B cell (primary cell): ENCODE data around the gene CLEC4M. TPM values are rescaled to one million over a fixed set of nuclear protein-coding genes. Genes with fewer than 3 reads are reported as not detected.
"Not testable (repeated sequence)": the region's sequence is repeated elsewhere in the genome, so short reads cannot be mapped to it uniquely, and the experiment has no call there.

ENCODE experiments used
- ATAC-seq: fragments of 200-7000 bp; cut with Tn5 transposase; one replicate; pipeline ENCODE4 v1.10.0; 2021; ENCODE audit warnings: low read depth, mild to moderate bottlenecking, moderate number of reproducible peaks, moderate library complexity
- CTCF ChIA-PET: fragments of 350-600 bp; sonication (Branson Sonifier 250); formaldehyde crosslinking; loops from one replicate; lab custom pipeline; 2021; ENCODE audit warnings: antibody characterized with exemption, inconsistent platforms; lab: Charles Lee
- POLR2A ChIA-PET: fragments of 350-600 bp; sonication (Branson Sonifier 250); formaldehyde crosslinking; loops from one replicate; lab custom pipeline; 2021; ENCODE audit warnings: antibody characterized with exemption; lab: Charles Lee
- DNase-seq: peaks from one replicate; pipeline ENCODE4 v3.0.0; 2013
- H2AFZ ChIP-seq: 2 replicates; pipeline ENCODE4 v1.6.1; 2012; ENCODE audit warnings: mild to moderate bottlenecking, low read depth, low read length; ENCODE audit not compliant: insufficient read depth, poor library complexity, severe bottlenecking
- H3K27ac ChIP-seq, 2 donors: 1 replicate in 1 of 2; 2 replicates in 1 of 2; pipeline ENCODE4 v1.5.1; 2012 to 2013; ENCODE audit warnings: low read length in 2 of 2, mild to moderate bottlenecking in 2 of 2, moderate library complexity in 1 of 2
- H3K27me3 ChIP-seq, 4 experiments: fragments of 200-600 bp in 1 of 4; sonication (generic) in 1 of 4; replicated peaks in 1 of 4; 1 replicate in 2 of 4; 2 replicates in 2 of 4; pipeline versions ENCODE4 v1.6.1 to v1.7.0; 2013 to 2016; ENCODE audit warnings: low read length in 3 of 4, mild to moderate bottlenecking in 2 of 4, mixed read lengths in 1 of 4, moderate library complexity in 1 of 4; ENCODE audit not compliant: insufficient read depth in 4 of 4, control insufficient read depth in 3 of 4; ENCODE audit errors: control extremely low read depth in 1 of 4
- H3K36me3 ChIP-seq, 2 experiments: replicated peaks in 1 of 2; 1 replicate in 1 of 2; 2 replicates in 1 of 2; pipeline versions ENCODE4 v1.6.1 to v1.7.1; 2013; ENCODE audit warnings: low read length in 1 of 2; ENCODE audit not compliant: insufficient read depth in 2 of 2, control insufficient read depth in 1 of 2; ENCODE audit errors: control extremely low read depth in 1 of 2, extremely low read depth in 1 of 2
- H3K4me1 ChIP-seq, 2 donors: fragments of 200-600 bp in 1 of 2; sonication (generic) in 1 of 2; 1 replicate in 1 of 2; 2 replicates in 1 of 2; pipeline versions ENCODE4 v1.5.1 to v1.6.1; 2013 to 2017; ENCODE audit warnings: low read length in 2 of 2; ENCODE audit not compliant: control insufficient read depth in 2 of 2, insufficient read depth in 2 of 2
- H3K4me2 ChIP-seq: replicated peaks from 2 replicates; pipeline ENCODE3; 2012; ENCODE audit warnings: mild to moderate bottlenecking, low read depth, low read length; ENCODE audit not compliant: poor library complexity, severe bottlenecking
- H3K4me3 ChIP-seq, 5 experiments: fragments of 200-600 bp in 1 of 5; sonication (generic) in 1 of 5; 1 replicate in 3 of 5; 2 replicates in 2 of 5; pipeline versions ENCODE4 v1.5.1 to v1.7.0; 2011 to 2016; ENCODE audit warnings: low read length in 4 of 5, mild to moderate bottlenecking in 4 of 5, low read depth in 2 of 5, control low read depth in 1 of 5, moderate library complexity in 1 of 5; ENCODE audit not compliant: insufficient read depth in 1 of 5; ENCODE audit errors: control extremely low read depth in 1 of 5, extremely low read depth in 1 of 5
- H3K79me2 ChIP-seq: fragments of 200-600 bp; sonication (generic); one replicate; pipeline ENCODE4 v1.6.0; 2016; ENCODE audit warnings: low read length; ENCODE audit not compliant: control insufficient read depth, insufficient read depth
- H3K9ac ChIP-seq: fragments of 200-600 bp; sonication (generic); 2 replicates; pipeline ENCODE4 v1.6.1; 2017; ENCODE audit warnings: mild to moderate bottlenecking, low read length, moderate library complexity
- H3K9me3 ChIP-seq, 3 donors: one replicate each; pipeline versions ENCODE4 v1.6.1 to v1.7.1; 2013; ENCODE audit warnings: low read length in 2 of 3; ENCODE audit not compliant: control insufficient read depth in 2 of 3, insufficient read depth in 1 of 3; ENCODE audit errors: control extremely low read depth in 1 of 3
- H4K20me1 ChIP-seq: 2 replicates; pipeline ENCODE4 v1.6.0; 2012; ENCODE audit warnings: mild to moderate bottlenecking, low read length; ENCODE audit not compliant: insufficient read depth, control insufficient read depth, poor library complexity, severe bottlenecking
- H3K27ac Mint-ChIP-seq: one replicate; pipeline ENCODE4 v1.8.0; 2021; ENCODE audit warnings: mixed read lengths
- H3K27me3 Mint-ChIP-seq: one replicate; pipeline ENCODE4 v1.8.0; 2021; ENCODE audit warnings: mixed read lengths
- H3K4me1 Mint-ChIP-seq: one replicate; pipeline ENCODE4 v1.8.0; 2021; ENCODE audit warnings: mixed read lengths
- H3K4me3 Mint-ChIP-seq: one replicate; pipeline ENCODE4 v1.8.0; 2021; ENCODE audit warnings: mixed read lengths
- H3K9me3 Mint-ChIP-seq: one replicate; pipeline ENCODE4 v1.8.0; 2022; ENCODE audit warnings: mixed read lengths; ENCODE audit not compliant: insufficient read depth
- EZH2 ChIP-seq: IDR thresholded peaks from 2 replicates; pipeline ENCODE4 v1.6.1; 2012; ENCODE audit warnings: borderline replicate concordance, low read depth, mild to moderate bottlenecking, moderate library complexity, low read length; ENCODE audit not compliant: insufficient read depth, poor library complexity, severe bottlenecking
- WGBS: methylation state at CpG from one replicate; pipeline ENCODE4 v1.1.5; 2013; ENCODE audit warnings: missing lambda C conversion rate; ENCODE audit not compliant: insufficient coverage; 5-methylcytosine and 5-hydroxymethylcytosine counted together
- intact Hi-C: fragments of 100-400 bp; cut with micrococcal nuclease; formaldehyde crosslinking; loops from one replicate; pipeline ENCODE4 v1.10.0; 2022
- polyA plus RNA-seq: library from polyadenylated mRNA; depleted of rRNA; stranded (reverse); fragments of >200 nt; gene quantifications from 2 replicates; pipeline ENCODE4 v1.2.3, GENCODE V29; 2012
- total RNA-seq, 2 donors: library from RNA; stranded (reverse); fragments of 120-200 nt in 1 of 2; gene quantifications; 1 replicate in 1 of 2; 2 replicates in 1 of 2; pipeline versions ENCODE4 v1.2.3 to v1.2.4, GENCODE V29; 2013 to 2022
- TF ChIP-seq, protein P1 (sequence below): fragments of 200-600 bp; IDR thresholded peaks from one replicate; pipeline ENCODE4 v1.8.0; 2022; ENCODE audit warnings: antibody characterized with exemption, mild to moderate bottlenecking

Gene CLEC4M
- total and polyA plus RNA-seq, 2 donors (not counting 1 experiment from before 2014, with no cell fraction given): 0.10 to 0.52 TPM

DNA sequence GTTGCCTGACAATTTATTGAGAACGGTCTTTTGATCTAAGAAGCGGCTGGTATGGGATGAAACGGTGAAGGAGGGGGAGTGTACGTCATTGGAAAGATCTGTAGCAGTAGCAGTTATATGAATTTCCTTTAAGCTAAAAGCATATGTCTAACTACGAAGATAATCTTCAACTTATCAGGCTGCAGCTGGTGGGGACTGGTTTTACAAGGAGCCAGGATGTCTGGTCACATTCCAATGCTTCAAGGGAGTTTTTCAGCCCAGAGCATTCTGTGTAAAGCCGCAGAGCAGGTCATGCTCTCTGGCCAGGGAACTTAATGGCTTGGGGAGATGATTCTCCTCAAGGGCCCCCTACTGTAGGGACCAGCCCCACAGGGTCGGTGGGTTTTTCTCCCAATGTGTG is 29.2 kb downstream of the CLEC4M start:
- WGBS: 87% methylated on average over 5 of the region's 7 CpGs
- Mint-ChIP-seq H3K4me3 (no peak overlapping the region), H3K9me3 (peaks cover 2% of the 10 kb centered on the region), H3K4me1 (peaks cover 23% of the 10 kb centered on the region), H3K27me3 (peaks cover 18% of the 10 kb centered on the region), H3K27ac (no peak overlapping the region)
- Histone ChIP-seq H4K20me1 (no peaks in the 10 kb centered on the region), H3K27me3 (peaks cover 0 to 34% (median 18%) of the 10 kb centered on the region in 4 experiments), H3K9me3 (peaks cover 0 to 21% (median 0%) of the 10 kb centered on the region in 3 donors), H3K36me3 (no peaks in the 10 kb centered on the region), H3K4me3 (no peak overlapping the region), H3K27ac (no peak overlapping the region), H3K4me1 (peaks cover 25% of the 10 kb centered on the region in 2 donors), H3K79me2 (no peaks in the 10 kb centered on the region), H3K9ac (no peak overlapping the region), H3K4me2 (no peak overlapping the region), H2AFZ (no peak overlapping the region)
- TF ChIP-seq EZH2: no peak
- TF ChIP-seq, protein P1, sequence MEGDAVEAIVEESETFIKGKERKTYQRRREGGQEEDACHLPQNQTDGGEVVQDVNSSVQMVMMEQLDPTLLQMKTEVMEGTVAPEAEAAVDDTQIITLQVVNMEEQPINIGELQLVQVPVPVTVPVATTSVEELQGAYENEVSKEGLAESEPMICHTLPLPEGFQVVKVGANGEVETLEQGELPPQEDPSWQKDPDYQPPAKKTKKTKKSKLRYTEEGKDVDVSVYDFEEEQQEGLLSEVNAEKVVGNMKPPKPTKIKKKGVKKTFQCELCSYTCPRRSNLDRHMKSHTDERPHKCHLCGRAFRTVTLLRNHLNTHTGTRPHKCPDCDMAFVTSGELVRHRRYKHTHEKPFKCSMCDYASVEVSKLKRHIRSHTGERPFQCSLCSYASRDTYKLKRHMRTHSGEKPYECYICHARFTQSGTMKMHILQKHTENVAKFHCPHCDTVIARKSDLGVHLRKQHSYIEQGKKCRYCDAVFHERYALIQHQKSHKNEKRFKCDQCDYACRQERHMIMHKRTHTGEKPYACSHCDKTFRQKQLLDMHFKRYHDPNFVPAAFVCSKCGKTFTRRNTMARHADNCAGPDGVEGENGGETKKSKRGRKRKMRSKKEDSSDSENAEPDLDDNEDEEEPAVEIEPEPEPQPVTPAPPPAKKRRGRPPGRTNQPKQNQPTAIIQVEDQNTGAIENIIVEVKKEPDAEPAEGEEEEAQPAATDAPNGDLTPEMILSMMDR: no peak
- ATAC-seq (no peak), DNase-seq (no peak)
- ChIA-PET POLR2A (no interaction called here), CTCF (interaction anchor here (1.1 to 2.8 kb wide), 3 partner anchors 9 to 111 kb away, joined by 3 to 10 read pairs (median 3); partner anchors contain the start of gene TRAPPC5)
- intact Hi-C loops: no loop called here

DNA sequence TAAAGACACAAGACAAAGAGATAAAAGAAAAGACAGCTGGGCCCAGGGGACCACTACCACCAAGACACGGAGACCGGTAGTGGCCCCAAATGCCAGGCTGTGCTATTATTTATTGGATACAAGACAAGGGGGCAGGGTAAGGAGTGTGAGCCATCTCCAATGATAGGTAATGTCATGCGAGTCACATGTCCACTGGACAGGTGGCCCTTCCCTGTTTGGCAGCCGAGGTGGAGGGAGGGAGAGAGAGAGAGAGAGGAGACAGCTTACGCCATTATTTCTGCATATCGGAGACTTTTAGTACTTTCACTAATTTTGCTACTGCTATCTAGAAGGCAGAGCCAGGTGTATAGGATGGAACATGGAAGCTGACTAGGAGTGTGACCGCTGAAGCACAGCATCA is 29.7 kb downstream of the CLEC4M start:
- CTCF ChIA-PET: interaction anchor here (1.1 to 2.8 kb wide), 2 partner anchors 9 to 112 kb away, joined by 3 to 10 read pairs; partner anchors contain the start of gene TRAPPC5
- H2AFZ ChIP-seq, H3K9ac ChIP-seq, H3K9me3 Mint-ChIP-seq, H3K4me3 Mint-ChIP-seq, H3K79me2 ChIP-seq, H3K36me3 ChIP-seq, H4K20me1 ChIP-seq, ATAC-seq, H3K27ac ChIP-seq, H3K4me3 ChIP-seq, H3K27ac Mint-ChIP-seq, DNase-seq, intact Hi-C loops, H3K4me2 ChIP-seq, POLR2A ChIA-PET: not testable (repeated sequence)
- Histone ChIP-seq H3K9me3 (peaks cover 0 to 17% (median 0%) of the 10 kb centered on the region in 3 donors), H3K4me1 (peaks cover 21 to 22% of the 10 kb centered on the region in 2 donors), H3K27me3 (peaks cover 0 to 30% (median 14%) of the 10 kb centered on the region in 4 experiments)
- Mint-ChIP-seq H3K27me3 (peaks cover 15% of the 10 kb centered on the region), H3K4me1 (peaks cover 20% of the 10 kb centered on the region)
- WGBS: 93% methylated on average over 5 of the region's 7 CpGs
